ENCODE measurements around the gene YY2. TPM values are rescaled to one million over a fixed set of nuclear protein-coding genes. Genes with fewer than 3 reads are reported as not detected.
"Not testable (repeated sequence)": the region's sequence is repeated elsewhere in the genome, so short reads cannot be mapped to it uniquely, and the experiment has no call there.

Gene YY2
- 0.85 TPM for polyA plus RNA-seq (2013, experiment 1 of 2)
- polyA plus RNA-seq (2013, experiment 2 of 2), result 0.51 TPM

- H3K27ac ChIP-seq (ENCODE audit: low read depth, low read length), result no peak within 1 kb of the TSS
- H3K36me3 ChIP-seq (ENCODE audit: insufficient read depth, low read length), result peaks cover 37% of the 10 kb centered on the region
- no peak within 1 kb of the TSS for H3K9ac ChIP-seq (ENCODE audit: low read depth, low read length)
- H3K27me3 ChIP-seq (ENCODE audit: insufficient read depth, low read length), result no peaks in the 10 kb centered on the region
- no peaks in the 10 kb centered on the region for H3K9me3 ChIP-seq (ENCODE audit: insufficient read depth, low read depth, low read length)
- WGBS, result 97% methylated on average over 29 of the region's 29 CpGs
- H3K4me3 ChIP-seq (ENCODE audit: low read length), result no peak within 1 kb of the TSS
- no peaks in the 10 kb centered on the region for H3K4me1 ChIP-seq (ENCODE audit: insufficient read depth, low read length)
These were observed at the start of gene YY2 for GRCh38 chrX:21855937-21856415. Gene YY2 (plus strand): TSS chrX:21855987. CDS start chrX:21856485, 498 bp downstream.

GRCh38 chrX:21806691-21807090, 49.1 kb upstream of the YY2 start:
- peaks cover 9% of the 10 kb centered on the region; the same call in 1 of the 2 replicates for H3K9me3 ChIP-seq (ENCODE audit: insufficient read depth, low read depth, low read length)
- no peaks in the 10 kb centered on the region for H3K27me3 ChIP-seq (ENCODE audit: insufficient read depth, low read length)
- H3K4me1 ChIP-seq (ENCODE audit: insufficient read depth, low read length), result no peaks in the 10 kb centered on the region
- no peak overlapping the region for H3K9ac ChIP-seq (ENCODE audit: low read depth, low read length)
- no peak overlapping the region for H3K27ac ChIP-seq (ENCODE audit: low read depth, low read length)
- H3K4me3 ChIP-seq (ENCODE audit: low read length), result no peak overlapping the region
- no peaks in the 10 kb centered on the region for H3K36me3 ChIP-seq (ENCODE audit: insufficient read depth, low read length)

- Histone ChIP-seq H3K9me3 (ENCODE audit: insufficient read depth, low read depth, low read length) (peaks cover 13% of the 10 kb centered on the region; the same call in 1 of the 2 replicates), H3K36me3 (ENCODE audit: insufficient read depth, low read length) (no peaks in the 10 kb centered on the region), H3K4me1 (ENCODE audit: insufficient read depth, low read length) (peaks cover 23% of the 10 kb centered on the region), H3K9ac (ENCODE audit: low read depth, low read length) (no peak overlapping the region), H3K27me3 (ENCODE audit: insufficient read depth, low read length) (no peaks in the 10 kb centered on the region), H3K27ac (ENCODE audit: low read depth, low read length) (no peak overlapping the region), H3K4me3 (ENCODE audit: low read length) (no peak overlapping the region)
- 71% methylated on average over 1 of the region's 1 CpG for WGBS
These were observed 44.0 kb upstream of the YY2 start for GRCh38 chrX:21811832-21812231.

- WGBS, result 61% methylated on average over 2 of the region's 2 CpGs
These were observed 43.2 kb upstream of the YY2 start for GRCh38 chrX:21812628-21813027.

GRCh38 chrX:21813612-21814368, 42.0 kb upstream of the YY2 start:
- Histone ChIP-seq H3K27me3 (ENCODE audit: insufficient read depth, low read length) (no peaks in the 10 kb centered on the region), H3K9me3 (ENCODE audit: insufficient read depth, low read depth, low read length) (peaks cover 13% of the 10 kb centered on the region; the same call in 1 of the 2 replicates), H3K27ac (ENCODE audit: low read depth, low read length) (peak overlapping the region; percentile 82), H3K4me1 (ENCODE audit: insufficient read depth, low read length) (peaks cover 23% of the 10 kb centered on the region), H3K4me3 (ENCODE audit: low read length) (no peak overlapping the region), H3K9ac (ENCODE audit: low read depth, low read length) (peak overlapping the region; percentile 47; the same call in 1 of the 2 replicates), H3K36me3 (ENCODE audit: insufficient read depth, low read length) (no peaks in the 10 kb centered on the region)

More at GRCh38 chrX:21812628-21813027, 43.2 kb upstream of the YY2 start:
- Histone ChIP-seq H3K9ac (ENCODE audit: low read depth, low read length) (peak overlapping the region; percentile 47; the same call in 1 of the 2 replicates), H3K9me3 (ENCODE audit: insufficient read depth, low read depth, low read length) (peaks cover 13% of the 10 kb centered on the region; the same call in 1 of the 2 replicates), H3K4me3 (ENCODE audit: low read length) (no peak overlapping the region), H3K36me3 (ENCODE audit: insufficient read depth, low read length) (no peaks in the 10 kb centered on the region), H3K27ac (ENCODE audit: low read depth, low read length) (peak overlapping the region; percentile 82), H3K4me1 (ENCODE audit: insufficient read depth, low read length) (peaks cover 23% of the 10 kb centered on the region), H3K27me3 (ENCODE audit: insufficient read depth, low read length) (no peaks in the 10 kb centered on the region)

- Histone ChIP-seq H3K4me1 (ENCODE audit: insufficient read depth, low read length) (peaks cover 23% of the 10 kb centered on the region), H3K9ac (ENCODE audit: low read depth, low read length) (no peak overlapping the region), H3K4me3 (ENCODE audit: low read length) (no peak overlapping the region), H3K27ac (ENCODE audit: low read depth, low read length) (no peak overlapping the region), H3K36me3 (ENCODE audit: insufficient read depth, low read length) (no peaks in the 10 kb centered on the region), H3K9me3 (ENCODE audit: insufficient read depth, low read depth, low read length) (peaks cover 9% of the 10 kb centered on the region; the same call in 1 of the 2 replicates), H3K27me3 (ENCODE audit: insufficient read depth, low read length) (no peaks in the 10 kb centered on the region)
- 89% methylated on average over 5 of the region's 5 CpGs for WGBS
These were observed 39.7 kb upstream of the YY2 start for GRCh38 chrX:21816136-21816535.

- H3K27ac ChIP-seq (ENCODE audit: low read depth, low read length); H3K9ac ChIP-seq (ENCODE audit: low read depth, low read length); H3K9me3 ChIP-seq (ENCODE audit: insufficient read depth, low read depth, low read length); H3K36me3 ChIP-seq (ENCODE audit: insufficient read depth, low read length); H3K4me1 ChIP-seq (ENCODE audit: insufficient read depth, low read length); H3K27me3 ChIP-seq (ENCODE audit: insufficient read depth, low read length); H3K4me3 ChIP-seq (ENCODE audit: low read length): not testable (repeated sequence)
- WGBS, result no CpG with 5 or more reads among the region's 1 CpG
These were observed 35.6 kb upstream of the YY2 start for GRCh38 chrX:21820170-21820569.

GRCh38 chrX:21821875-21822274, 33.9 kb upstream of the YY2 start:
- no peaks in the 10 kb centered on the region for H3K4me1 ChIP-seq (ENCODE audit: insufficient read depth, low read length)
- no peak overlapping the region for H3K27ac ChIP-seq (ENCODE audit: low read depth, low read length)
- H3K9me3 ChIP-seq (ENCODE audit: insufficient read depth, low read depth, low read length), result no peaks in the 10 kb centered on the region
- no peaks in the 10 kb centered on the region for H3K36me3 ChIP-seq (ENCODE audit: insufficient read depth, low read length)
- no peak overlapping the region for H3K9ac ChIP-seq (ENCODE audit: low read depth, low read length)
- 93% methylated on average over 3 of the region's 3 CpGs for WGBS
- H3K27me3 ChIP-seq (ENCODE audit: insufficient read depth, low read length), result no peaks in the 10 kb centered on the region
- no peak overlapping the region for H3K4me3 ChIP-seq (ENCODE audit: low read length)

- Histone ChIP-seq H3K9me3 (ENCODE audit: insufficient read depth, low read depth, low read length) (no peaks in the 10 kb centered on the region), H3K9ac (ENCODE audit: low read depth, low read length) (no peak overlapping the region), H3K27ac (ENCODE audit: low read depth, low read length) (no peak overlapping the region), H3K4me1 (ENCODE audit: insufficient read depth, low read length) (peaks cover 3% of the 10 kb centered on the region; the same call in 1 of the 2 replicates), H3K36me3 (ENCODE audit: insufficient read depth, low read length) (no peaks in the 10 kb centered on the region), H3K4me3 (ENCODE audit: low read length) (no peak overlapping the region), H3K27me3 (ENCODE audit: insufficient read depth, low read length) (no peaks in the 10 kb centered on the region)
- WGBS, result 94% methylated on average over 2 of the region's 2 CpGs
These were observed 24.3 kb upstream of the YY2 start for GRCh38 chrX:21831496-21831895.

GRCh38 chrX:21837056-21837455, 18.7 kb upstream of the YY2 start:
- no peaks in the 10 kb centered on the region for H3K9me3 ChIP-seq (ENCODE audit: insufficient read depth, low read depth, low read length)
- H3K9ac ChIP-seq (ENCODE audit: low read depth, low read length), result no peak overlapping the region
- H3K36me3 ChIP-seq (ENCODE audit: insufficient read depth, low read length), result no peaks in the 10 kb centered on the region
- no peak overlapping the region for H3K4me3 ChIP-seq (ENCODE audit: low read length)
- H3K27ac ChIP-seq (ENCODE audit: low read depth, low read length), result no peak overlapping the region; the same call in 1 of the 2 replicates
- no peaks in the 10 kb centered on the region for H3K27me3 ChIP-seq (ENCODE audit: insufficient read depth, low read length)
- WGBS, result 81% methylated on average over 2 of the region's 2 CpGs
- H3K4me1 ChIP-seq (ENCODE audit: insufficient read depth, low read length), result peaks cover 3% of the 10 kb centered on the region; the same call in 1 of the 2 replicates

- peaks cover 3% of the 10 kb centered on the region; the same call in 1 of the 2 replicates for H3K4me1 ChIP-seq (ENCODE audit: insufficient read depth, low read length)
- H3K4me3 ChIP-seq (ENCODE audit: low read length), result peak overlapping the region; percentile 94
- no peaks in the 10 kb centered on the region for H3K9me3 ChIP-seq (ENCODE audit: insufficient read depth, low read depth, low read length)
- peak overlapping the region; percentile 59; the same call in 1 of the 2 replicates for H3K9ac ChIP-seq (ENCODE audit: low read depth, low read length)
- 0 out of 2 replicates have a peak, but pooled peaks cover 3% of the 10 kb centered on the region for H3K36me3 ChIP-seq (ENCODE audit: insufficient read depth, low read length)
- WGBS, result 17% methylated on average over 1 of the region's 4 CpGs
- no peak overlapping the region for H3K27ac ChIP-seq (ENCODE audit: low read depth, low read length)
- H3K27me3 ChIP-seq (ENCODE audit: insufficient read depth, low read length), result no peaks in the 10 kb centered on the region
These were observed 16.9 kb upstream of the YY2 start for GRCh38 chrX:21838937-21839333.
